H9 (cell line): ENCODE results near the gene FGR. TPM values are rescaled to one million over a fixed set of nuclear protein-coding genes. Genes with fewer than 3 reads are reported as not detected.

ENCODE experiments used
- DNase-seq: peaks from one replicate; pipeline ENCODE4 v3.0.0-alpha.2; 2017
- H2AFZ ChIP-seq: one replicate; pipeline ENCODE4 v1.6.1; 2013; ENCODE audit warnings: mild to moderate bottlenecking, low read length, control low read depth, moderate library complexity
- H2AK5ac ChIP-seq: 2 replicates; pipeline ENCODE4 v1.6.1; 2013; ENCODE audit warnings: low read length, control low read depth, mixed read lengths; ENCODE audit not compliant: insufficient read length
- H2BK120ac ChIP-seq: one replicate; pipeline ENCODE4 v1.6.1; 2013; ENCODE audit warnings: low read depth, mild to moderate bottlenecking, low read length, control low read depth, inconsistent platforms; ENCODE audit not compliant: poor library complexity, severe bottlenecking
- H2BK12ac ChIP-seq: 2 replicates; pipeline ENCODE4 v1.6.1; 2013; ENCODE audit warnings: low read length, control low read depth, mixed read lengths, low read depth; ENCODE audit not compliant: insufficient read length
- H2BK15ac ChIP-seq: 2 replicates; pipeline ENCODE4 v1.6.1; 2013; ENCODE audit warnings: low read depth, low read length, control low read depth
- H2BK20ac ChIP-seq: one replicate; pipeline ENCODE4 v1.6.1; 2013; ENCODE audit warnings: low read depth, mild to moderate bottlenecking, low read length, control low read depth, inconsistent platforms; ENCODE audit not compliant: poor library complexity, severe bottlenecking
- H2BK5ac ChIP-seq: 2 replicates; pipeline ENCODE4 v1.6.1; 2013; ENCODE audit warnings: low read length, control low read depth, mixed read lengths; ENCODE audit not compliant: insufficient read length
- H3K14ac ChIP-seq: 2 replicates; pipeline ENCODE4 v1.6.1; 2013; ENCODE audit warnings: low read length, control low read depth; ENCODE audit not compliant: insufficient read depth
- H3K18ac ChIP-seq: 2 replicates; pipeline ENCODE4 v1.6.1; 2013; ENCODE audit warnings: low read depth, mild to moderate bottlenecking, mixed read lengths, low read length, control low read depth; ENCODE audit not compliant: insufficient read length
- H3K23ac ChIP-seq: 2 replicates; pipeline ENCODE4 v1.6.1; 2013; ENCODE audit warnings: low read length, control low read depth, mixed read lengths, low read depth; ENCODE audit not compliant: insufficient read length
- H3K23me2 ChIP-seq: 2 replicates; pipeline ENCODE4 v1.6.1; 2013; ENCODE audit warnings: low read depth, mild to moderate bottlenecking, mixed read lengths, low read length, control low read depth; ENCODE audit not compliant: insufficient read length, poor library complexity, severe bottlenecking
- H3K27ac ChIP-seq: 2 replicates; pipeline ENCODE4 v1.5.1; 2013; ENCODE audit warnings: low read length, control low read depth, mixed read lengths, low read depth; ENCODE audit not compliant: insufficient read length
- H3K27me3 ChIP-seq: 2 replicates; pipeline ENCODE4 v1.6.1; 2013; ENCODE audit warnings: low read length, control low read depth, inconsistent platforms; ENCODE audit not compliant: insufficient read depth
- H3K4ac ChIP-seq: 2 replicates; pipeline ENCODE4 v1.6.1; 2013; ENCODE audit warnings: low read depth, mild to moderate bottlenecking, control low read depth, inconsistent platforms, low read length, moderate library complexity
- H3K4me1 ChIP-seq: 2 replicates; pipeline ENCODE4 v1.6.1; 2013; ENCODE audit warnings: low read length, control low read depth, inconsistent platforms; ENCODE audit not compliant: insufficient read depth
- H3K4me2 ChIP-seq: 2 replicates; pipeline ENCODE4 v1.6.1; 2013; ENCODE audit warnings: low read length, control low read depth, mixed read lengths; ENCODE audit not compliant: insufficient read length, insufficient read depth
- H3K56ac ChIP-seq: 2 replicates; pipeline ENCODE4 v1.6.1; 2013; ENCODE audit warnings: low read depth, mild to moderate bottlenecking, mixed read lengths, low read length, control low read depth; ENCODE audit not compliant: insufficient read length
- H3K79me1 ChIP-seq: 2 replicates; pipeline ENCODE4 v1.6.1; 2013; ENCODE audit warnings: low read depth, mild to moderate bottlenecking, moderate library complexity, low read length, control low read depth, inconsistent platforms; ENCODE audit not compliant: insufficient read depth, poor library complexity, severe bottlenecking
- H3K79me2 ChIP-seq: 2 replicates; pipeline ENCODE4 v1.6.1; 2013; ENCODE audit warnings: low read length, control low read depth, inconsistent platforms; ENCODE audit not compliant: insufficient read depth
- H3K9ac ChIP-seq: 2 replicates; pipeline ENCODE4 v1.6.1; 2013; ENCODE audit warnings: low read length, control low read depth, mixed read lengths; ENCODE audit not compliant: insufficient read length; ENCODE audit errors: extremely low read depth
- H3K9me3 ChIP-seq: one replicate; pipeline ENCODE4 v1.6.1; 2013; ENCODE audit warnings: low read depth, low read length, inconsistent platforms; ENCODE audit not compliant: control insufficient read depth
- H3T11ph ChIP-seq: one replicate; pipeline ENCODE4 v1.6.1; 2013; ENCODE audit warnings: mild to moderate bottlenecking, low read length, control low read depth, inconsistent platforms
- H4K20me1 ChIP-seq: one replicate; pipeline ENCODE4 v1.6.1; 2013; ENCODE audit not compliant: control insufficient read depth, insufficient read length, insufficient read depth
- H4K5ac ChIP-seq: 2 replicates; pipeline ENCODE4 v1.6.1; 2013; ENCODE audit warnings: low read depth, mild to moderate bottlenecking, mixed read lengths, low read length, control low read depth; ENCODE audit not compliant: insufficient read length
- H4K8ac ChIP-seq: replicated peaks from 2 replicates; pipeline ENCODE4 v1.6.1; 2013; ENCODE audit warnings: low read length, control low read depth, mixed read lengths, low read depth; ENCODE audit not compliant: insufficient read length
- H4K91ac ChIP-seq: 2 replicates; pipeline ENCODE4 v1.6.1; 2013; ENCODE audit warnings: low read depth, mild to moderate bottlenecking, moderate library complexity, mixed read lengths, low read length, control low read depth; ENCODE audit not compliant: insufficient read length
- H3K27ac Mint-ChIP-seq, 3 experiments: 2 replicates in 2 of 3; 3 replicates in 1 of 3; pipeline ENCODE4 v1.8.0; 2020 to 2021; ENCODE audit warnings: mixed read lengths in 3 of 3, mild to moderate bottlenecking in 1 of 3, moderate library complexity in 1 of 3
- H3K27me3 Mint-ChIP-seq: 2 replicates; pipeline ENCODE4 v1.8.0; 2021; ENCODE audit warnings: low read depth, mild to moderate bottlenecking, moderate library complexity, mixed read lengths
- H3K36me3 Mint-ChIP-seq, 3 experiments: 2 replicates in 2 of 3; 3 replicates in 1 of 3; pipeline ENCODE4 v1.8.0; 2020 to 2021; ENCODE audit warnings: low read depth in 3 of 3, mixed read lengths in 3 of 3; ENCODE audit not compliant: insufficient read depth in 1 of 3
- H3K4me1 Mint-ChIP-seq, 2 experiments: 2 replicates each; pipeline ENCODE4 v1.8.0; 2020; ENCODE audit warnings: mixed read lengths in 2 of 2
- H3K4me3 Mint-ChIP-seq, 2 experiments: 2 replicates in 1 of 2; 3 replicates in 1 of 2; pipeline ENCODE4 v1.8.0; 2020 to 2021; ENCODE audit warnings: mild to moderate bottlenecking in 2 of 2, mixed read lengths in 2 of 2, moderate library complexity in 1 of 2
- H3K9me3 Mint-ChIP-seq, 2 experiments: 2 replicates in 1 of 2; 3 replicates in 1 of 2; pipeline ENCODE4 v1.8.0; 2020; ENCODE audit warnings: mild to moderate bottlenecking in 2 of 2, mixed read lengths in 2 of 2, moderate library complexity in 1 of 2
- WGBS: extraction: QIAGEN DNeasy Blood & Tissue Kit; methylation state at CpG from one replicate; pipeline ENCODE4 v1.1.7; 2013; ENCODE audit warnings: missing lambda C conversion rate, low lambda C conversion rate, mixed read lengths; ENCODE audit not compliant: insufficient read length; ENCODE audit errors: extremely low coverage; 5-methylcytosine and 5-hydroxymethylcytosine counted together
- total RNA-seq: library from RNA; stranded (reverse); gene quantifications from 2 replicates; pipeline ENCODE4 v1.2.1, GENCODE V29; 2021
- TF ChIP-seq, protein P1 (sequence below): fragments of 200-600 bp; sonication (generic); conservative IDR thresholded peaks from 3 replicates; pipeline ENCODE4 v1.8.0; 2021; ENCODE audit warnings: antibody characterized with exemption, mild to moderate bottlenecking

Gene FGR
- total RNA-seq, 1 experiment from 2014 or later = not detected

GRCh38 chr1:27622828-27623227 is 12.2 kb downstream of the FGR start:
- Histone ChIP-seq H2BK15ac (no peak overlapping the region), H3K9ac (no peak overlapping the region), H3K27me3 (no peaks in the 10 kb centered on the region), H3K14ac (peak overlapping the region; percentile 73; the same call in 1 of the 2 replicates), H3T11ph (no peak overlapping the region), H4K8ac (no peak overlapping the region), H3K23ac (no peak overlapping the region), H2AK5ac (no peak overlapping the region), H4K20me1 (no peaks in the 10 kb centered on the region), H3K27ac (no peak overlapping the region), H2BK12ac (peak overlapping the region; percentile 29), H2AFZ (no peak overlapping the region), H3K9me3 (no peaks in the 10 kb centered on the region), H2BK20ac (no peak overlapping the region), H3K4me2 (peak overlapping the region; percentile 40), H3K23me2 (no peaks in the 10 kb centered on the region), H2BK5ac (no peak overlapping the region), H3K56ac (no peak overlapping the region), H3K4ac (no peak overlapping the region), H3K18ac (peak overlapping the region; percentile 11), H4K91ac (peak overlapping the region; percentile 32), H4K5ac (no peak overlapping the region), H3K79me2 (no peaks in the 10 kb centered on the region), H3K79me1 (no peaks in the 10 kb centered on the region), H3K4me1 (peaks cover 6% of the 10 kb centered on the region; the same call in 1 of the 2 replicates), H2BK120ac (no peak overlapping the region)
- Mint-ChIP-seq H3K9me3 (no peaks in the 10 kb centered on the region; a peak in 1 of 5 replicates), H3K27ac (no peak overlapping the region), H3K36me3 (no peaks in the 10 kb centered on the region), H3K27me3 (peaks cover 2% of the 10 kb centered on the region; the same call in 1 of the 2 replicates), H3K4me3 (no peak overlapping the region), H3K4me1 (peaks cover 11 to 13% of the 10 kb centered on the region in 2 experiments)
- TF ChIP-seq, protein P1, sequence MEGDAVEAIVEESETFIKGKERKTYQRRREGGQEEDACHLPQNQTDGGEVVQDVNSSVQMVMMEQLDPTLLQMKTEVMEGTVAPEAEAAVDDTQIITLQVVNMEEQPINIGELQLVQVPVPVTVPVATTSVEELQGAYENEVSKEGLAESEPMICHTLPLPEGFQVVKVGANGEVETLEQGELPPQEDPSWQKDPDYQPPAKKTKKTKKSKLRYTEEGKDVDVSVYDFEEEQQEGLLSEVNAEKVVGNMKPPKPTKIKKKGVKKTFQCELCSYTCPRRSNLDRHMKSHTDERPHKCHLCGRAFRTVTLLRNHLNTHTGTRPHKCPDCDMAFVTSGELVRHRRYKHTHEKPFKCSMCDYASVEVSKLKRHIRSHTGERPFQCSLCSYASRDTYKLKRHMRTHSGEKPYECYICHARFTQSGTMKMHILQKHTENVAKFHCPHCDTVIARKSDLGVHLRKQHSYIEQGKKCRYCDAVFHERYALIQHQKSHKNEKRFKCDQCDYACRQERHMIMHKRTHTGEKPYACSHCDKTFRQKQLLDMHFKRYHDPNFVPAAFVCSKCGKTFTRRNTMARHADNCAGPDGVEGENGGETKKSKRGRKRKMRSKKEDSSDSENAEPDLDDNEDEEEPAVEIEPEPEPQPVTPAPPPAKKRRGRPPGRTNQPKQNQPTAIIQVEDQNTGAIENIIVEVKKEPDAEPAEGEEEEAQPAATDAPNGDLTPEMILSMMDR = no peak
- DNase-seq = peak; percentile 74
- WGBS = no CpG with 5 or more reads among the region's 4 CpGs
